IPS DF 4.7 (cell line): ENCODE measurements around the gene SECTM1.
"Not testable (repeated sequence)": the region's sequence is repeated elsewhere in the genome, so short reads cannot be mapped to it uniquely, and the experiment has no call there.

Source experiments
- DNase-seq: peaks from one replicate; pipeline ENCODE4 v3.0.0-alpha.2; 2013; ENCODE audit warnings: low spot score; ENCODE audit errors: extremely low read depth

Gene SECTM1

GRCh38 chr17:82333279-82334171 lies at the start of gene SECTM1:
TSS of gene SECTM1 (minus strand) at chr17:82333766. CDS start at chr17:82327240, 6,526 bp downstream.
- no peak for DNase-seq

GRCh38 chr17:82382933-82383255 lies 49.3 kb upstream of the SECTM1 start:
- no peak for DNase-seq

GRCh38 chr17:82382220-82382932 lies 48.8 kb upstream of the SECTM1 start:
- DNase-seq, result not testable (repeated sequence)

- not testable (repeated sequence) for DNase-seq
These were observed 48.1 kb upstream of the SECTM1 start for GRCh38 chr17:82381703-82382009.

GRCh38 chr17:82380860-82381702 lies 47.5 kb upstream of the SECTM1 start:
- DNase-seq, result no peak

GRCh38 chr17:82378741-82379021 lies 45.1 kb upstream of the SECTM1 start:
- DNase-seq, result no peak

- no peak for DNase-seq
These were observed 44.6 kb upstream of the SECTM1 start for GRCh38 chr17:82377924-82378740.

GRCh38 chr17:82377294-82377693 lies 43.7 kb upstream of the SECTM1 start:
- not testable (repeated sequence) for DNase-seq

GRCh38 chr17:82376042-82376730 lies 42.6 kb upstream of the SECTM1 start:
- no peak for DNase-seq

- DNase-seq, result no peak
These were observed 41.9 kb upstream of the SECTM1 start for GRCh38 chr17:82375359-82376041.

- no peak for DNase-seq
These were observed 41.2 kb upstream of the SECTM1 start for GRCh38 chr17:82374626-82375331.

- DNase-seq, result no peak
These were observed 40.4 kb upstream of the SECTM1 start for GRCh38 chr17:82373731-82374625.

- DNase-seq, result not testable (repeated sequence)
These were observed 39.5 kb upstream of the SECTM1 start for GRCh38 chr17:82373072-82373452.

- no peak for DNase-seq
These were observed 38.9 kb upstream of the SECTM1 start for GRCh38 chr17:82372249-82373071.

GRCh38 chr17:82371333-82372248 lies 38.0 kb upstream of the SECTM1 start, which contains the start of gene UTS2R:
TSS of gene UTS2R (plus strand) at chr17:82371765. CDS start at chr17:82374325, 2,560 bp downstream.
- no peak for DNase-seq
